Activated B cell treated with CpG ODN at 0.5 μM for 24 hours (primary cell): ENCODE data around the gene WDFY4. TPM values are rescaled to one million over a fixed set of nuclear protein-coding genes. Genes with fewer than 3 reads are reported as not detected.

Experiments
- ATAC-seq: fragments of 200-7000 bp; cut with Tn5 transposase; one replicate; pipeline ENCODE4 v1.10.0; 2021; ENCODE audit warnings: low read depth, mild to moderate bottlenecking, moderate library complexity
- CTCF ChIA-PET: fragments of 350-600 bp; sonication (Branson Sonifier 250); formaldehyde crosslinking; loops from one replicate; lab custom pipeline; 2021; ENCODE audit warnings: antibody characterized with exemption; lab: Charles Lee
- POLR2A ChIA-PET: fragments of 350-600 bp; sonication (Branson Sonifier 250); formaldehyde crosslinking; loops from one replicate; lab custom pipeline; 2021; ENCODE audit warnings: antibody characterized with exemption; lab: Charles Lee
- DNase-seq: peaks from one replicate; pipeline ENCODE4 v3.0.0; 2022
- H3K27ac Mint-ChIP-seq: one replicate; pipeline ENCODE4 v1.8.0; 2020; ENCODE audit warnings: mixed read lengths
- H3K27me3 Mint-ChIP-seq: one replicate; pipeline ENCODE4 v1.8.0; 2021; ENCODE audit warnings: mixed read lengths
- H3K36me3 Mint-ChIP-seq: one replicate; pipeline ENCODE4 v1.8.0; 2021; ENCODE audit warnings: low read depth, mixed read lengths
- H3K4me1 Mint-ChIP-seq: one replicate; pipeline ENCODE4 v1.8.0; 2021; ENCODE audit warnings: mixed read lengths
- H3K4me3 Mint-ChIP-seq: one replicate; pipeline ENCODE4 v1.8.0; 2020; ENCODE audit warnings: mild to moderate bottlenecking, mixed read lengths
- H3K9me3 Mint-ChIP-seq: one replicate; pipeline ENCODE4 v1.8.0; 2020; ENCODE audit warnings: mixed read lengths
- CTCF ChIP-seq: fragments of 200-600 bp; IDR thresholded peaks from one replicate; pipeline ENCODE4 v1.8.0; 2022; ENCODE audit warnings: antibody characterized with exemption, mild to moderate bottlenecking
- intact Hi-C: fragments of 100-400 bp; cut with micrococcal nuclease; formaldehyde crosslinking; loops from one replicate; pipeline ENCODE4 v1.15.1; 2024
- total RNA-seq: library from RNA; stranded (reverse); gene quantifications from 2 replicates; pipeline ENCODE4 v1.2.3, GENCODE V29; 2022

WDFY4 gene
- total RNA-seq, 1 donor from 2014 or later = 488 TPM

- H3K27me3 Mint-ChIP-seq = no peaks in the 10 kb centered on the region
- DNase-seq (no peak), ATAC-seq (no peak)
- peaks cover 30% of the 10 kb centered on the region for H3K4me1 Mint-ChIP-seq
- peaks cover 100% of the 10 kb centered on the region for H3K36me3 Mint-ChIP-seq
- no peak overlapping the region for H3K27ac Mint-ChIP-seq
- TF ChIP-seq CTCF = no peak
- CTCF ChIA-PET = interaction anchor here (5.3 kb wide), 1 partner anchor 109 kb away, joined by 35 read pairs; no protein-coding TSS in a partner anchor
- no peak overlapping the region for H3K4me3 Mint-ChIP-seq
- POLR2A ChIA-PET = interaction anchor here (0.8 kb wide), 1 partner anchor 37 kb away, joined by 3 read pairs; no protein-coding TSS in a partner anchor
- intact Hi-C loops = loop anchor here (2.0 kb wide), 1 partner anchor 107 kb away; no protein-coding TSS in a partner anchor
- no peaks in the 10 kb centered on the region for H3K9me3 Mint-ChIP-seq
These were observed 80.9 kb downstream of the WDFY4 start for GRCh38 chr10:48765527-48765926.

- no peak for TF ChIP-seq CTCF
- H3K27me3 Mint-ChIP-seq = no peaks in the 10 kb centered on the region
- H3K4me1 Mint-ChIP-seq = peaks cover 37% of the 10 kb centered on the region
- intact Hi-C loops = no loop called here
- H3K4me3 Mint-ChIP-seq = no peak overlapping the region
- ChIA-PET POLR2A (interaction anchor here (0.7 kb wide), 1 partner anchor 43 kb away, joined by 3 read pairs; no protein-coding TSS in a partner anchor), CTCF (interaction anchor here (5.3 kb wide), 1 partner anchor 111 kb away, joined by 35 read pairs; no protein-coding TSS in a partner anchor)
- peaks cover 2% of the 10 kb centered on the region for H3K9me3 Mint-ChIP-seq
- no peak for ATAC-seq
- peak overlapping the region; percentile 69 for H3K27ac Mint-ChIP-seq
- no peak for DNase-seq
- peaks cover 98% of the 10 kb centered on the region for H3K36me3 Mint-ChIP-seq
These were observed 82.9 kb downstream of the WDFY4 start for GRCh38 chr10:48767373-48768143.

- ChIA-PET CTCF (interaction anchor here (5.3 kb wide), 1 partner anchor 112 kb away, joined by 35 read pairs; no protein-coding TSS in a partner anchor), POLR2A (no interaction called here)
- Mint-ChIP-seq H3K9me3 (peaks cover 2% of the 10 kb centered on the region), H3K27ac (no peak overlapping the region), H3K4me3 (no peak overlapping the region), H3K4me1 (peaks cover 39% of the 10 kb centered on the region), H3K27me3 (no peaks in the 10 kb centered on the region), H3K36me3 (peaks cover 97% of the 10 kb centered on the region)
- TF ChIP-seq CTCF = no peak
- intact Hi-C loops = no loop called here
- DNase-seq (no peak), ATAC-seq (no peak)
These were observed 83.6 kb downstream of the WDFY4 start for GRCh38 chr10:48768144-48768766.

- peaks cover 97% of the 10 kb centered on the region for H3K36me3 Mint-ChIP-seq
- peaks cover 39% of the 10 kb centered on the region for H3K4me1 Mint-ChIP-seq
- H3K27me3 Mint-ChIP-seq = no peaks in the 10 kb centered on the region
- H3K4me3 Mint-ChIP-seq = no peak overlapping the region
- ChIA-PET POLR2A (no interaction called here), CTCF (interaction anchor here (1.7 kb wide), 1 partner anchor 111 kb away, joined by 8 read pairs; no protein-coding TSS in a partner anchor)
- H3K27ac Mint-ChIP-seq = no peak overlapping the region
- H3K9me3 Mint-ChIP-seq = peaks cover 2% of the 10 kb centered on the region
- no peak for ATAC-seq
- DNase-seq = no peak
- no peak for TF ChIP-seq CTCF
- intact Hi-C loops = no loop called here
These were observed 84.3 kb downstream of the WDFY4 start for GRCh38 chr10:48768926-48769325.
